Ishikawa (cell line): ENCODE measurements around the gene DDX54.

Experiments
- CEBPB ChIP-seq: IDR thresholded peaks from 2 replicates; pipeline ENCODE4 v1.6.1; 2012
- CREB1 ChIP-seq: IDR thresholded peaks from 2 replicates; pipeline ENCODE4 v1.6.1; 2012; ENCODE audit warnings: low read depth
- EGR1 ChIP-seq: IDR thresholded peaks from 2 replicates; pipeline ENCODE4 v1.6.1; 2012
- EP300 ChIP-seq: IDR thresholded peaks from 2 replicates; pipeline ENCODE4 v1.6.1; 2012; ENCODE audit warnings: borderline replicate concordance
- FOXM1 ChIP-seq: IDR thresholded peaks from 2 replicates; pipeline ENCODE4 v1.6.1; 2012; ENCODE audit warnings: low read depth, borderline replicate concordance
- RAD21 ChIP-seq: IDR thresholded peaks from 2 replicates; pipeline ENCODE4 v1.6.1; 2012; ENCODE audit warnings: low read depth
- TCF12 ChIP-seq: IDR thresholded peaks from 2 replicates; pipeline ENCODE4 v1.6.1; 2012; ENCODE audit warnings: low read depth
- YY1 ChIP-seq: IDR thresholded peaks from 2 replicates; pipeline ENCODE4 v1.6.1; 2012; ENCODE audit warnings: low read depth
- ZBTB7A ChIP-seq: IDR thresholded peaks from 2 replicates; pipeline ENCODE4 v1.6.1; 2012; ENCODE audit warnings: low read depth
- TF ChIP-seq, protein P1 (sequence below): IDR thresholded peaks from 2 replicates; pipeline ENCODE4 v1.6.1; 2012
- TF ChIP-seq, protein P2 (sequence below): IDR thresholded peaks from 2 replicates; pipeline ENCODE4 v1.6.1; 2012; ENCODE audit warnings: low read depth, mild to moderate bottlenecking

DNA sequence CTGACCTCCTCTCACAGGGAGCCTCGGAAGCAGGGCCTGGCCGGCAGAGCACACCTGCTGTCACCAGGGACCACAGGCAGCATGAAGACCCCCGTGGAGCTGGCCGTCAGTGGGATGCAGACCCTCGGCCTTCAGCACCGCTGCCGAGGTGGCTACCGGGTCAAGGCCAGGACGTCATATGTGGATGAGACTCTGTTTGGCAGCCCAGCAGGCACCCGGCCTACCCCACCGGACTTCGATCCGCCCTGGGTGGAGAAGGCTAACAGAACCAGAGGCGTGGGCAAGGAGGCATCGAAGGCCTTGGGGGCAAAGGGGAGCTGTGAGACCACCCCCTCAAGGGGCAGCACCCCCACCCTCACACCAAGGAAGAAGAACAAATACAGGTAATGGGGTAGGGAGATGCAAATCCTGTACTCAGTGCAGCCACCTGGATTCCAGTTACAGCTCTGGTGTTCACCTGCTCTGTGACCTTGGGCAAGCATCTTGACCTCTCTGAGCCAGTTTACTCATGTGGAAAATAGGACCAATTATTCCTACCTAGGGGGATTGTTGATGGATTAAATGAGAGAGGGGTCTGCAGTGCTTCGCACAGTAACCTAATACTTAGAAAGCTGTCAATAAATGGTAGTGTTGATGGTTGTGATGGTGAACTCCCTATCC, 1.5 kb upstream of the DDX54 start:
- TF ChIP-seq CREB1 (no peak), RAD21 (no peak), FOXM1 (no peak), TCF12 (no peak), EP300 (no peak), CEBPB (no peak), ZBTB7A (no peak), EGR1 (no peak), YY1 (no peak)
- TF ChIP-seq, protein P1, sequence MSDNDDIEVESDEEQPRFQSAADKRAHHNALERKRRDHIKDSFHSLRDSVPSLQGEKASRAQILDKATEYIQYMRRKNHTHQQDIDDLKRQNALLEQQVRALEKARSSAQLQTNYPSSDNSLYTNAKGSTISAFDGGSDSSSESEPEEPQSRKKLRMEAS, result no peak
- TF ChIP-seq, protein P2, sequence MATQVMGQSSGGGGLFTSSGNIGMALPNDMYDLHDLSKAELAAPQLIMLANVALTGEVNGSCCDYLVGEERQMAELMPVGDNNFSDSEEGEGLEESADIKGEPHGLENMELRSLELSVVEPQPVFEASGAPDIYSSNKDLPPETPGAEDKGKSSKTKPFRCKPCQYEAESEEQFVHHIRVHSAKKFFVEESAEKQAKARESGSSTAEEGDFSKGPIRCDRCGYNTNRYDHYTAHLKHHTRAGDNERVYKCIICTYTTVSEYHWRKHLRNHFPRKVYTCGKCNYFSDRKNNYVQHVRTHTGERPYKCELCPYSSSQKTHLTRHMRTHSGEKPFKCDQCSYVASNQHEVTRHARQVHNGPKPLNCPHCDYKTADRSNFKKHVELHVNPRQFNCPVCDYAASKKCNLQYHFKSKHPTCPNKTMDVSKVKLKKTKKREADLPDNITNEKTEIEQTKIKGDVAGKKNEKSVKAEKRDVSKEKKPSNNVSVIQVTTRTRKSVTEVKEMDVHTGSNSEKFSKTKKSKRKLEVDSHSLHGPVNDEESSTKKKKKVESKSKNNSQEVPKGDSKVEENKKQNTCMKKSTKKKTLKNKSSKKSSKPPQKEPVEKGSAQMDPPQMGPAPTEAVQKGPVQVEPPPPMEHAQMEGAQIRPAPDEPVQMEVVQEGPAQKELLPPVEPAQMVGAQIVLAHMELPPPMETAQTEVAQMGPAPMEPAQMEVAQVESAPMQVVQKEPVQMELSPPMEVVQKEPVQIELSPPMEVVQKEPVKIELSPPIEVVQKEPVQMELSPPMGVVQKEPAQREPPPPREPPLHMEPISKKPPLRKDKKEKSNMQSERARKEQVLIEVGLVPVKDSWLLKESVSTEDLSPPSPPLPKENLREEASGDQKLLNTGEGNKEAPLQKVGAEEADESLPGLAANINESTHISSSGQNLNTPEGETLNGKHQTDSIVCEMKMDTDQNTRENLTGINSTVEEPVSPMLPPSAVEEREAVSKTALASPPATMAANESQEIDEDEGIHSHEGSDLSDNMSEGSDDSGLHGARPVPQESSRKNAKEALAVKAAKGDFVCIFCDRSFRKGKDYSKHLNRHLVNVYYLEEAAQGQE, result no peak
